Stomach smooth muscle (tissue), 2 donors: Measurements from ENCODE around the gene ATXN1.

Experiments used
- H3K27ac ChIP-seq: one replicate; pipeline ENCODE4 v1.7.0; 2013; ENCODE audit warnings: mild to moderate bottlenecking, low read length, inconsistent platforms
- H3K27me3 ChIP-seq, 2 donors: one replicate each; pipeline ENCODE4 v1.7.0; 2013; ENCODE audit warnings: low read length in 2 of 2; ENCODE audit not compliant: insufficient read depth in 2 of 2, control insufficient read depth in 1 of 2
- H3K36me3 ChIP-seq, 2 donors: one replicate each; pipeline ENCODE4 v1.7.0; 2013; ENCODE audit warnings: low read length in 2 of 2; ENCODE audit not compliant: control insufficient read depth in 2 of 2, insufficient read depth in 2 of 2
- H3K4me1 ChIP-seq: one replicate; pipeline ENCODE4 v1.7.0; 2013; ENCODE audit warnings: low read length; ENCODE audit not compliant: control insufficient read depth, insufficient read depth
- H3K4me3 ChIP-seq, 2 donors: one replicate each; pipeline ENCODE4 v1.7.0; 2013; ENCODE audit warnings: low read length in 2 of 2
- H3K9ac ChIP-seq, 2 donors: one replicate each; pipeline ENCODE4 v1.7.0; 2013; ENCODE audit warnings: low read length in 2 of 2, mild to moderate bottlenecking in 1 of 2
- H3K9me3 ChIP-seq, 2 donors: one replicate each; pipeline ENCODE4 v1.7.0; 2013; ENCODE audit warnings: low read length in 2 of 2; ENCODE audit not compliant: control insufficient read depth in 2 of 2
- donor health status: healthy.
- donor health status: Pancreatic carcinoma.

The ATXN1 gene

DNA sequence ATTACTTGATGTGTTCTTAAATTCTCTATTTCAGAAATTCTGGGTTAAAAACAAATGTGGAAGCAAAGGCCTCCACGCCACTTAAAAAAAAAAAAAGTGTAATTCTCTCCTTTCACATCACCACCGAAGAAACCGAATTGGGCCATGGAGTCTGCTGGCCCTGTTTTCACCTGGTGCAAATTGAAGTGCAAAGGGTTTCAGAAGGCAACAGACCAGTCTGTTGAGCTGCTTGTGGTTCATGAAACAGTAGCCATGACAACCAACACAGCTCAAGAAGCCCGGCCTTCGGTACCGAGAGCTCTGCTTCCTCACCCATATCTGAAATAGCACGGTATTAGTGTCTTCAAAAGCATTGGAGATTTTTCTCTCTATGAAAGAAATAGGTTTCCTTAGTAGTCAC lies 459.7 kb downstream of the ATXN1 start:
- peaks cover 11 to 19% of the 10 kb centered on the region in 2 donors for H3K36me3 ChIP-seq

DNA sequence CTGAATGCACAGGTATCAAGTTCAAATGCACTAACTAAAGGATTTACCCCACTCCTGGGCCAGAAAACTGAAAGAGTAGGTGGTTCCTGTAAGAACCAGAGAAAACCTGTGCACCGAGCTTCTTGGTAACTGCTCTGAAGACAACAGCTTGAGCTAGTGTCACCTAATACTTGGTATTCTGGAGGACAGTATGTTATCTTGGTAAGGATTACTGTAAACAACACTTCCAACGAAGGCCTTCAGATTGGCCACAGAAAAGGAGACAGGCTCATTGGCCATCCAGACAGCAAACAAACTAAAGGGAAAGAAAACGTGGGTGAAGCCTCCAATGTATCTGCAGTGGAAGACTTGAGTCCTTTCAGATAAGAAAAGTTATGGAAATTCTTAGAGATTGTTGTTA lies 461.4 kb downstream of the ATXN1 start:
- H3K4me3 ChIP-seq: no peak overlapping the region
- H3K36me3 ChIP-seq: peaks cover 6 to 17% of the 10 kb centered on the region in 2 donors
- no peaks in the 10 kb centered on the region for H3K4me1 ChIP-seq
- no peaks in the 10 kb centered on the region for H3K27me3 ChIP-seq
- H3K9me3 ChIP-seq: no peaks in the 10 kb centered on the region
- no peak overlapping the region for H3K27ac ChIP-seq
- no peak overlapping the region for H3K9ac ChIP-seq

More for the DNA sequence above, 459.7 kb downstream of the ATXN1 start:
- Histone ChIP-seq H3K9me3 (no peaks in the 10 kb centered on the region), H3K27ac (no peak overlapping the region), H3K27me3 (no peaks in the 10 kb centered on the region), H3K9ac (no peak overlapping the region), H3K4me3 (no peak overlapping the region), H3K4me1 (no peaks in the 10 kb centered on the region)

DNA sequence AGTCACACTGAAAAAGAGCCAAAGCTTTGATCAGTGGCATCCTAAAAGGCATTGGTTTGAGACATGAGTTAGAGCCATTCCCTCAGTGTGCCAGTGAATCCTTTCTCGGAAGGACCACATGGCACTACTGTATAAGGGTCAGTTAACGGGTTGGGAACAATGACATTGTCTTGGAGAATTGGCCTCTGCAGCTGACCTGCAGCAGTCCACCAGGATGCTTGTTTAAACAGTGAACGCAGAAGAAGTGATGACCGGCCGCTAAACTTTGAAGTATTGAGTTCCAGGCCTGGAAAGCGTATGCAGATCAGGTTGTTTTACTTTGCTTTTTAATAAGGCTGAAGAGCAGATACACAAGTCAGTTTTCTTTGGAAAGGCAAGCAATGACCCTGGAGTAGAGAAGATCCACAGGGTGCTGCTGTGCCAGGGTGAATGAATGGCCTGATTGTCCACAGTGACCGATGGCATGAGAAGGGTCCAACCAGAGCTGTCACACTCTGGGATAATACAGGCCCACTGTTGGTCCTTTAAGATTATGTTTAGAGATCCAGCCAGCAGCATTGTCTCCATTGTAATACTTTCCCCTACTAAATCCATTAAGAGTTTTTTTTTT lies 465.1 kb downstream of the ATXN1 start:
- H3K9me3 ChIP-seq: no peaks in the 10 kb centered on the region
- no peak overlapping the region for H3K27ac ChIP-seq
- H3K36me3 ChIP-seq: peaks cover 6 to 17% of the 10 kb centered on the region in 2 donors
- no peak overlapping the region for H3K9ac ChIP-seq
- no peaks in the 10 kb centered on the region for H3K4me1 ChIP-seq
- no peak overlapping the region for H3K4me3 ChIP-seq
- no peaks in the 10 kb centered on the region for H3K27me3 ChIP-seq

DNA sequence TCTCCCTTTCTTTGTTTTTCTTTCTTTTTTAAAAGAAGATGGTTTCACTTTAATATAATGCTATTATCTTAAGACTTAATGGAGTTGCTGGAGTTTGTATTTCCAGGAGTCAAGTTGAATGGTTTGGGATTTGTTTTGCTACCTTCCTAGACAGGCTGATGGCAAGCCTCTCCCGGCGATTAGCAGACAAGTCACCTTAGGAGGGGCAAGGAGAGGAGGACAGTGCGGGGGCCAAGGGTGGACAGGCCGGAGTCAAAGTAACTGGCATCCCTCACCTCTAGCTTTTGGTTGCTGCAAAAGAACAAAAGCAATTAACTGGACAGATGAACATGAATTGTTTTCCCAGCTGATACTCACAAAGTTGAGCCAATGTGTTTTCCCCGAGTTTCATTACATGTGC lies 465.8 kb downstream of the ATXN1 start:
- Histone ChIP-seq H3K9ac (no peak overlapping the region), H3K4me3 (no peak overlapping the region), H3K36me3 (peaks cover 6 to 17% of the 10 kb centered on the region in 2 donors), H3K27ac (no peak overlapping the region), H3K4me1 (no peaks in the 10 kb centered on the region), H3K9me3 (no peaks in the 10 kb centered on the region), H3K27me3 (no peaks in the 10 kb centered on the region)

DNA sequence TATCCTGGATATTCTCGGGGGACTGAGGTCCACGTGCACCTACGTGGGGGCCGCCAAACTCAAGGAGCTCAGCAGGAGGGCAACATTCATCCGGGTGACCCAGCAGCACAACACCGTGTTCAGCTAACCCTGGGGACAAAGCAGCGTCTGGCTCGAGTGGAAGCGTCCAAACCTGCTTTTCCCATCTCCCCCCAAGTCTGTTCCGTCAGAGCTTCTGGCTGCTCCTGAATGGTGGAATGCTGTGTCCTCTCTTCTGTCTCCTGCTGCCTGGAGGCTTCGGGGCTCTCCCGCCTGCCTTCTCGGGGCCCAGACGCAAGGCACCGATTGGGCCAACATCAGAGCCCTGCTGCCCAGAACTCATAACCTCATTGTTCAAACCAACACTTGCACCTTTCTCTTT lies 466.2 kb downstream of the ATXN1 start:
- H3K27me3 ChIP-seq: no peaks in the 10 kb centered on the region
- H3K27ac ChIP-seq: no peak overlapping the region
- peaks cover 6 to 17% of the 10 kb centered on the region in 2 donors for H3K36me3 ChIP-seq

DNA sequence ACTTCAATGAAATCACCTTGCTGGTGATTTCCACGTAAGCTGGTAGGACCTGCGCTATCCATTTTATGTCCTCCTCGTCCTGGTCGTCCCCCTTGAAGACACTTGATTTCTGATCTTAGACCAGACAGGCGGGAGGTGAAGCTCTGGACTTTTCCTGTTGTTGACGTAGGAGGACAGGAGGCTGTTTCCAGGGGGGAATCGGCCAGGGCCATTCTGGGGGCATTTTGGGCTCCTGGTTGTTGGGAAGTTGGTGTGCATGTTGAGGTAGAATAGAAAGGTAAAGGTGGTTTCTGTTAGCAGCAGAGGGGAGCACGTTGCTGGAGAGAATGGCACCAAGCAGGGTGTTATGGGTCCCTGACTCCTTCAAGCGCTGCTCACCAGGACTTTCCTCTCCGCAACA lies 466.9 kb downstream of the ATXN1 start:
- Histone ChIP-seq H3K36me3 (peaks cover 6 to 17% of the 10 kb centered on the region in 2 donors), H3K27me3 (no peaks in the 10 kb centered on the region), H3K4me3 (no peak overlapping the region), H3K9ac (no peak overlapping the region), H3K9me3 (no peaks in the 10 kb centered on the region), H3K27ac (no peak overlapping the region), H3K4me1 (no peaks in the 10 kb centered on the region)

More for the DNA sequence above, 466.2 kb downstream of the ATXN1 start:
- no peaks in the 10 kb centered on the region for H3K9me3 ChIP-seq
- no peaks in the 10 kb centered on the region for H3K4me1 ChIP-seq
- no peak overlapping the region for H3K9ac ChIP-seq
- H3K4me3 ChIP-seq: no peak overlapping the region

DNA sequence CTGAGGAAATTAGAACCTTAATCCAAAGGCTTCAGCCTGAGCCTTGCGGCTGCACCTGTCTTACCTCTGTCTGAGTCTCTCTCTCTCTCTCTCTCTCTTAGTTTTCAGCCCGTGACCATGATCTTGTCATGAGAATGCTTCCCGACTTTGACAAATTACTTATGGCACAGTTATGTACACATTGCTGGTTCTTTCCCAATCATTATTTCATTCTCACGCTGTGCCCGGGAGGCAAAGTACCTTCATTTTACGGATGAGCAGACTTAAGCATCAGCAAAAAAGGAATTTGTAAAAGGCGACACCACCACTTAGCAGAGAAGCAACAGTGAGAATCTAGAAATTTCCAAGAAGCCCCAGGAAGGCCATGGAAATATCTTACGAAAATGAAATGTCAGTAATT lies 468.3 kb downstream of the ATXN1 start:
- H3K27ac ChIP-seq: no peak overlapping the region
- H3K36me3 ChIP-seq: peaks cover 0 to 12% of the 10 kb centered on the region in 2 donors
- no peak overlapping the region for H3K4me3 ChIP-seq
- H3K9ac ChIP-seq: no peak overlapping the region
- no peaks in the 10 kb centered on the region for H3K9me3 ChIP-seq
- H3K4me1 ChIP-seq: no peaks in the 10 kb centered on the region
- H3K27me3 ChIP-seq: no peaks in the 10 kb centered on the region

DNA sequence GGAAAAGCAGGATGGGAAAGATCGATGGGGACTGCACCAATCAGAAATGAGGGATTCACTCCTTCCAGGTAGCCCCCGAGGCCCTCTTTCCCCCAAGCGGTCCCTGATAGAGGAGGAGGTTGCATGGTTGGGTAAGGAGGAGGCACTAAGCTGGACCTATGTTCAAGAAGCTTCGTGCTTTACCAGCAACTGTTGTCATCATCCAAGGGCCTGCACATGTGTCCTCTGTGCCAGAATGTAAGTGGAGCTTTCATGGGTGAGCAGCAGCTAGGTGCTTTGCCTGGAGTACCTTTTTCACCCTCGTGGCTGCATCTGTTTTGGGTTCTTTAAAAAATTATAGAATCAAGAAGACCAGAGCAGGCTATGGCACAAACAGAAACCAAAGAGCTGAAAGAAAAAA lies 468.8 kb downstream of the ATXN1 start:
- Histone ChIP-seq H3K4me3 (no peak overlapping the region), H3K27me3 (no peaks in the 10 kb centered on the region), H3K4me1 (no peaks in the 10 kb centered on the region), H3K27ac (no peak overlapping the region), H3K9me3 (no peaks in the 10 kb centered on the region), H3K9ac (no peak overlapping the region), H3K36me3 (peaks cover 0 to 10% of the 10 kb centered on the region in 2 donors)

DNA sequence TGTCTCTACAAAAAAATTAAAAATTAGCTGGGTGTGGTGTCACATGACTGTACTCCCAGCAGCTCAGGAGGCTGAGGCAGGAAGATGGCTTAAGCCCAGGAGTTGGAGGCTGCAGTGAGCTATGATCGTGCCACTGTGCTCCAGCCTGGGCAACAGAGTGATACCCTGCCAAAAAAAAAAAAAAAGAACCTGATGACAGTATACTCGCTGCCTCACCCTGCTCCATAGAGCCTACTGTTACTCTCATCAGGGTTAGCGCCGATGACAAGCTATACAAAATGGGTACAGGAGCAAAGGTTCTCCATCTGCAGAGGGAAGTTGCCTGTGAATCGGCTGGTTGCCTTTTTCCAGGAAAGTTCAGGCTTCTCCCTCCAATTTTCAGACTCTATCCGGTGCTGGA lies 469.5 kb downstream of the ATXN1 start:
- no peaks in the 10 kb centered on the region for H3K4me1 ChIP-seq
- no peaks in the 10 kb centered on the region for H3K9me3 ChIP-seq
- no peak overlapping the region for H3K27ac ChIP-seq
- no peaks in the 10 kb centered on the region for H3K27me3 ChIP-seq
- no peak overlapping the region for H3K4me3 ChIP-seq
- H3K36me3 ChIP-seq: peaks cover 0 to 8% of the 10 kb centered on the region in 2 donors
- H3K9ac ChIP-seq: no peak overlapping the region

DNA sequence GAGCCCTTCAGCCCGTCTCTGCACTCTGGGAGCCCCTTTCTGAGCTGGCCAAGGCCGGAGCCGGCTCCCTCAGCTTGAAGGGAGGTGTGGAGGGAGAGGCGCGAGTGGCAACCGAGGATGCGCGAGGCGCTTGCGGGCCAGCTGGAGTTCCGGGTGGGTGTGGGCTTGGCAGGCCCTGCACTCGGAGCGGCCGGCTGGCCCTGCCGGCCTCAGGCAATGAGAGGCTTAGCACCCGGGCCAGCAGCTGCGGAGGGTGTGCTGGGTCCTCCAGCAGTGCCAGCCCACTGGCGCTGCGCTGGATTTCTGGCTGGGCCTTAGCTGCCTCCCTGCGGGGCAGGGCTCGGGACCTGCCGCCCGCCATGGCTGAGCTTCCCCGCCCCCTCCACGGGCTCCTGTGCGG lies 473.1 kb downstream of the ATXN1 start:
- H3K27ac ChIP-seq: no peak overlapping the region
- no peaks in the 10 kb centered on the region for H3K36me3 ChIP-seq
- no peaks in the 10 kb centered on the region for H3K9me3 ChIP-seq
- no peak overlapping the region for H3K4me3 ChIP-seq
- no peaks in the 10 kb centered on the region for H3K4me1 ChIP-seq
- H3K27me3 ChIP-seq: no peaks in the 10 kb centered on the region
- H3K9ac ChIP-seq: no peak overlapping the region

DNA sequence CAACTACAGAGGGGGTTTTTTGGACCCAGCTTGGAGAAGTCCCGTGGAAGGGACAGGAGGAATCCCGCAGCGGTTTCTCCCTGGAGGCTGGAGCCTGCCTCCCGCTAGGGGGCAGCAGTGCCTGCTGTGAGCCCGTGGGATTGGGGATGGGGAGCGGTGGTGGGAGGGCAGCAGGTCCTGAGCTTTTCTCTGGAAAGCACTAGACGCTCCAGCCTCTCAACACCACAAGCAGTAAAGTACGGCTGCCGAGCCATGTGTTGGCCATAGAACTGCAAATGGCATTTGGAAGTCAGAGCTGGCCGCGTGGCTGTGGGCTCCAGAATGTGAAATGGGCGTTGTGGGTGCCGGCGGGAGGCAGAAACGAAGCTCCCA lies 475.1 kb downstream of the ATXN1 start:
- Histone ChIP-seq H3K36me3 (peaks cover 0 to 3% of the 10 kb centered on the region in 2 donors), H3K4me3 (no peak overlapping the region), H3K9me3 (no peaks in the 10 kb centered on the region), H3K9ac (no peak overlapping the region), H3K27ac (no peak overlapping the region), H3K27me3 (no peaks in the 10 kb centered on the region), H3K4me1 (no peaks in the 10 kb centered on the region)
